Prostate gland (tissue), 2 donors: ENCODE data around the gene GPR107. TPM values are rescaled to one million over a fixed set of nuclear protein-coding genes. Genes with fewer than 3 reads are reported as not detected.

Source experiments
- DNase-seq: peaks from one replicate; pipeline ENCODE4 v3.0.0-alpha.2; 2019; ENCODE audit warnings: low spot score
- H3K27ac ChIP-seq, 2 donors: fragments of 200-600 bp; sonication (generic); 2 replicates each; pipeline ENCODE4 v1.5.1; 2017 to 2019
- H3K27me3 ChIP-seq: fragments of 200-600 bp; sonication (generic); replicated peaks from 2 replicates; pipeline ENCODE4 v1.5.1; 2019; ENCODE audit not compliant: insufficient read depth
- H3K36me3 ChIP-seq, 2 donors: fragments of 200-600 bp; sonication (generic); 1 replicate in 1 of 2; 2 replicates in 1 of 2; pipeline versions ENCODE4 v1.5.1 to v1.8.1; 2017 to 2019
- H3K4me1 ChIP-seq: fragments of 200-600 bp; sonication (generic); replicated peaks from 2 replicates; pipeline ENCODE4 v1.5.1; 2019
- H3K4me3 ChIP-seq, 2 donors: fragments of 200-600 bp; sonication (generic); 2 replicates each; pipeline ENCODE4 v1.5.1; 2017 to 2019
- H3K9me3 ChIP-seq: fragments of 200-600 bp; sonication (generic); 2 replicates; pipeline ENCODE4 v1.5.1; 2017
- CTCF ChIP-seq, 4 experiments: fragments of 200-600 bp in 2 of 4; fragments of 450-650 bp in 2 of 4; sonication (generic) in 2 of 4; IDR thresholded peaks; 1 replicate in 3 of 4; 2 replicates in 1 of 4; pipeline ENCODE4 v1.5.1; 2016 to 2019; ENCODE audit warnings: antibody characterized with exemption in 4 of 4, mild to moderate bottlenecking in 2 of 4, moderate library complexity in 2 of 4
- POLR2A ChIP-seq: fragments of 450-650 bp; IDR thresholded peaks from one replicate; pipeline ENCODE4 v1.6.1; 2016; ENCODE audit warnings: antibody characterized with exemption, mild to moderate bottlenecking
- POLR2AphosphoS5 ChIP-seq: sonication (generic); formaldehyde crosslinking; IDR thresholded peaks from one replicate; pipeline ENCODE4 v1.6.1; 2017; ENCODE audit warnings: antibody characterized with exemption
- WGBS: methylation state at CpG from one replicate; pipeline ENCODE4 v1.1.5; 2018; 5-methylcytosine and 5-hydroxymethylcytosine counted together
- intact Hi-C: fragments of 100-400 bp; cut with DNase I; formaldehyde crosslinking; loops from one replicate; pipeline ENCODE4 v1.14.2; 2022
- total RNA-seq, 2 donors: library from RNA; depleted of rRNA; stranded (reverse); fragments of >200 nt; gene quantifications; one replicate each; pipeline ENCODE4 v1.1.0, GENCODE V29; 2016

The GPR107 gene
- total RNA-seq, 2 donors from 2014 or later = 36.3 to 51.5 TPM

GRCh38 chr9:130112538-130113151, 58.9 kb downstream of the GPR107 start:
- H3K4me1 ChIP-seq = no peaks in the 10 kb centered on the region

GRCh38 chr9:130114741-130115140, 61.0 kb downstream of the GPR107 start:
- H3K4me1 ChIP-seq = no peaks in the 10 kb centered on the region
- intact Hi-C loops = loop anchor here (5.0 kb wide), 1 partner anchor 58 kb away; the partner anchor contains the start of gene NCS1
- H3K4me3 ChIP-seq = no peak overlapping the region
- peaks cover 0 to 5% of the 10 kb centered on the region in 2 donors for H3K36me3 ChIP-seq
- H3K27ac ChIP-seq = no peak overlapping the region
- TF ChIP-seq CTCF (IDR thresholded peaks at IDR 0.05) (no peak), POLR2A (no peak), POLR2AphosphoS5 (no peak)
- no peaks in the 10 kb centered on the region for H3K27me3 ChIP-seq
- H3K9me3 ChIP-seq = no peaks in the 10 kb centered on the region
- DNase-seq = no peak

More at GRCh38 chr9:130112538-130113151, 58.9 kb downstream of the GPR107 start:
- Histone ChIP-seq H3K4me3 (no peak overlapping the region), H3K27ac (no peak overlapping the region), H3K9me3 (no peaks in the 10 kb centered on the region), H3K36me3 (peaks cover 0 to 7% of the 10 kb centered on the region in 2 donors), H3K27me3 (no peaks in the 10 kb centered on the region)
- intact Hi-C loops = loop anchor here (5.0 kb wide), 1 partner anchor 60 kb away; the partner anchor contains the start of gene NCS1
- TF ChIP-seq POLR2A (no peak), POLR2AphosphoS5 (no peak), CTCF (IDR thresholded peaks at IDR 0.05) (no peak)
- no peak for DNase-seq
- 69% methylated on average over 3 of the region's 3 CpGs for WGBS

GRCh38 chr9:130116346-130116745, 62.6 kb downstream of the GPR107 start:
- no peaks in the 10 kb centered on the region for H3K27me3 ChIP-seq
- DNase-seq = no peak
- no peaks in the 10 kb centered on the region for H3K36me3 ChIP-seq
- no peaks in the 10 kb centered on the region for H3K4me1 ChIP-seq
- intact Hi-C loops = no loop called here
- WGBS = 92% methylated on average over 9 of the region's 9 CpGs
- H3K9me3 ChIP-seq = no peaks in the 10 kb centered on the region
- TF ChIP-seq POLR2A = no peak
- TF ChIP-seq CTCF (IDR thresholded peaks at IDR 0.05) = no peak
- TF ChIP-seq POLR2AphosphoS5 = no peak
- H3K27ac ChIP-seq = no peak overlapping the region
- H3K4me3 ChIP-seq = no peak overlapping the region

- TF ChIP-seq CTCF (IDR thresholded peaks at IDR 0.05) (no peak), POLR2A (no peak), POLR2AphosphoS5 (no peak)
- DNase-seq = no peak
- H3K4me3 ChIP-seq = no peak overlapping the region
- peak overlapping the region; percentile 12 to 36 for H3K27ac ChIP-seq
- no peaks in the 10 kb centered on the region for H3K4me1 ChIP-seq
- no peaks in the 10 kb centered on the region for H3K9me3 ChIP-seq
- no peaks in the 10 kb centered on the region for H3K27me3 ChIP-seq
- 92% methylated on average over 9 of the region's 9 CpGs for WGBS
- no peaks in the 10 kb centered on the region for H3K36me3 ChIP-seq
- intact Hi-C loops = no loop called here
Observed at GRCh38 chr9:130117376-130117775, 63.7 kb downstream of the GPR107 start.
